ENCODE data around the gene IKBKE. TPM values are rescaled to one million over a fixed set of nuclear protein-coding genes. Genes with fewer than 3 reads are reported as not detected.
"Not testable (repeated sequence)": the region's sequence is repeated elsewhere in the genome, so short reads cannot be mapped to it uniquely, and the experiment has no call there.

The IKBKE gene
- polyA plus RNA-seq, 12 donors: 2.0 to 11.0 (median 3.2) TPM; not detected in 1

GRCh38 chr1:206472454-206472853 is 2.2 kb downstream of the IKBKE start:
- no peak for DNase-seq

- no peak for DNase-seq
Measured at GRCh38 chr1:206472886-206473285, 2.6 kb downstream of the IKBKE start.

DNA sequence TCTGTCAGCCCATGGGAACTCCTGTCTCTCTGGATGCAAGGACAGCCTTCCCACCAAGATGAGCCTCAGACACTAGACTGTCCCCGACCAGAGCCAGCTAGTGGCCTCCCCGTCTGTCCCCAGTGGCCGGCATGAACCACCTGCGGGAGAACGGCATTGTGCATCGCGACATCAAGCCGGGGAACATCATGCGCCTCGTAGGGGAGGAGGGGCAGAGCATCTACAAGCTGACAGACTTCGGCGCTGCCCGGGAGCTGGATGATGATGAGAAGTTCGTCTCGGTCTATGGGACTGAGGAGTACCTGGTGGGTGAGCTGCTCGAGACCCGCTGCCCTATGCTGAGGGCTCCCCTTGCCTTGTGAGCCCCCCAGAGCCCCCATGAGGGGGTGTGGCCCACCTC is 5.8 kb downstream of the IKBKE start:
- no peak for DNase-seq

GRCh38 chr1:206476591-206476990 is 6.3 kb downstream of the IKBKE start:
- DNase-seq: no peak

GRCh38 chr1:206477110-206477509 is 6.8 kb downstream of the IKBKE start:
- no peak for DNase-seq

- DNase-seq: no peak
Measured at GRCh38 chr1:206477581-206478380, 7.5 kb downstream of the IKBKE start.

DNA sequence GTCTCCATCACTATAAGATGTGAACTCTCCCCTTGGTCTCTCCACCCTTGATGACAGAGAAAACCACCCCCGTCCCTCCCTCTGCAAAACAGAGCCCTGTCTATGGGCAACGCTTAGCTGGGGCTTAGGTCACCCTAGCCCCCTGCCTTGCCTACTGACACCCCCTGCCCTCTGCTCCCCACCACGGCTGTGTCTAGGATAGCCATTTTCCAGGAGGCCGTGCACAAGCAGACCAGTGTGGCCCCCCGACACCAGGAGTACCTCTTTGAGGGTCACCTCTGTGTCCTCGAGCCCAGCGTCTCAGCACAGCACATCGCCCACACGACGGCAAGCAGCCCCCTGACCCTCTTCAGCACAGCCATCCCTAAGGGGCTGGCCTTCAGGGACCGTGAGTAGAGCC is 8.5 kb downstream of the IKBKE start:
- DNase-seq: no peak

- DNase-seq: peak; percentile 78
Measured at GRCh38 chr1:206479183-206480125, 9.2 kb downstream of the IKBKE start.

GRCh38 chr1:206480211-206480610 is 9.9 kb downstream of the IKBKE start:
- no peak for DNase-seq

DNA sequence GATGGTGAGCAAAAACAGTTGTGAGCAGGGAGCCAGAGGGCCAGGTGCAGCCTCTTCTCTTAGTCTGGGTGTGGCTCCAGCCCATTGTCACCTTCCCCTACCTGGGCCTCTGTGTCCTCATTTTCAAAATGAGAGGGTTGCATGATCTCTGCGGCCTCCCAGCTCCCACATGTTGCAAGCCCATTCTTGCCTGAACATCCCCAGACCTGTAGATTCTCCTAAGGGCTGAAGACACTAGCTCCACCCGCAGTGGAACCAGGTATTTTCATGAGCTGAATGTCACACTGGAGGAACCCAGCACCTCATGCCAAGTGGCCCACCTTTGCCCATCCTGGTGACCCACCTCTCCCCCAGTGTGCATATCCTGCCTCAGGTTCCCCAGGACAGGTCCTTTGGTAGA is 12.3 kb downstream of the IKBKE start:
- DNase-seq: no peak

DNA sequence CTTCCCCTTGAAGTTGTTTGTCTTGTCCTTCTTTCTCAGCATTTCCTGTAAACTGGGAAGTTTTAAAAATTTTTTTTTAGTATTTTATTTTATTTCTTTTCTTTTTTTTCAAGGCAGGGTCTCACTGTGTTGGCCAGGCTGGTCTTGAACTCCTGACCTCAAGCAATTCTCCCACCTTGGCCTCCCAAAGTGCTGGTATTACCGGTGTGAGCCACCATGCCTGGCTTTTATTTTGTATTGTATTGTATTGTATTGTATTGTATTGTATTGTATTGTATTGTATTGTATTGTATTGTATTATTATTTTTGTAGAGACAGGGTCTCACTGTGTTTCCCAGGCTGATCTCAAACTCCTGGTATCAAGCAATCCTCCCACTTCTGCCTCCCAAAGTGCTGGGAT is 13.6 kb downstream of the IKBKE start:
- DNase-seq: not testable (repeated sequence)

DNA sequence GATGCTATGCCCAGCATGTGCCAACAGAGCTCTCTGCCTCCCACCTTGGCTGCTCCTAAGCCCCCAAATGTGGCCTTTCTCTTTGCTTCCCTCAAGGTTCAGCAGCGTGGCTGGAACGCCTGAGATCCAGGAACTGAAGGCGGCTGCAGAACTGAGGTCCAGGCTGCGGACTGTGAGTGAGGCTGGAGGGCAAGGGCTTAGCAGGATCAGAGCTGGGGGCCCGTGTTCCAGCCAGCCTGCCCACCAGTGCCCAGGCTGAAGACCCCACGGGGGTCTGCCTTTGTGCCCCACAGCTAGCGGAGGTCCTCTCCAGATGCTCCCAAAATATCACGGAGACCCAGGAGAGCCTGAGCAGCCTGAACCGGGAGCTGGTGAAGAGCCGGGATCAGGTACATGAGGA is 14.6 kb downstream of the IKBKE start:
- DNase-seq: no peak

DNA sequence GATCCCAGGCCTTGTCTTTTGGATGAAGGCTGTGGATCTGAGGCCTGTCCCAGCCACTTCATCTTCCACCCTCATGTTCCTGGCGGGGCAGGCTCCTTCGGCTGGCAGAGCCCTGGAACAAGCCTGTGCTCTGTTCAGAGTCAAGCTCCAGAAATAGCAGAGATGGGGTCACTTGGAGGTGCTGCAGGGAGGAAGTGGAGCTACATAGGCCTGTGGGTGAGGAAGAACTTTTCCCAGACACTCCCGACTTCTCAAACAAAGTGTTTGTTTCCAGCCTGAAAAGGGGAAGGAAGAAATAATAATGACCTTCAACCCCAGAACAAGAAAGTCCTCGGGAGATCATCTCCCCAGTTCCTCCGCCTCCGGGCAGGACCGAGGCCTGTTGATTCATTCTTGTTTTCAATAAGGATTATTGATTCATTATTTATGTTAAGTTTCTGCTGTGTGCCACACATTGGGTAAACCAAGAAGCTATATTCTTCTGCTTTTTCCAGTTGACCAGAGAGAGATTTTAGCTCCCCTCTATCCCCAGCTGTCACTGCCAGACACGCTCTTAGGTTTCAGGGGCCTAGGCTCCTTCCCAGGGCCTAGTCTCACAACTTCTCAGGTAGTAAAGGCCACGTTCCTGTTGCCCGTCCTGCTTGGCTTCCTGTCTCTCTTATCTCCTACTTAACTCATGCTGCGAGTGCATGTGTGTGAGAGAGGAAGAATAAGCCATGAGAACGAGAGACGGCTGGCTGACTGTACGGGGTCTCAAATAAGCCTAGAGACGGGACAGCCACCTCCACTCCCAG is 16.9 kb downstream of the IKBKE start:
- no peak for DNase-seq

- no peak for DNase-seq
Measured at GRCh38 chr1:206487970-206488369, 17.7 kb downstream of the IKBKE start.

DNA sequence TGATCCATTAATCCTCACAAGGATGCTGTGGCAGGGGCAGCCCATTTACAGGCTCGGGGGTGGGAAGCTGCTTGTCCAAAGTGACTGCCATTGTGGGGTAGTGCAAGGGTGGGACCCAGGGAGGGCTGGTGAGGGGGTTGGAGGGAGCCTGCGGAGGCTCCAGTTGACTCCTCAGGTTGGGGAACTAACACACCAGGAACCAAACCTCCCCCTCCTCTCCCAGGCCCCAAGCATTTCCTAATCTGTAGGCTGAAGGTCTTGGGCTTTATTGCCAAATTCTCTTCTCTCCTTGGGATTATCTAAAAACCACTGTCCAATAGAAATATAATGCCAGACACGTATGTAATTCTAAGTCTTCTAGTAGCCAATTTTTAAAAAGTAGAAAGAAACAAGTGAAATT is 18.2 kb downstream of the IKBKE start:
- no peak for DNase-seq

- peak; percentile 72 for DNase-seq
Measured at GRCh38 chr1:206489980-206490770, 19.9 kb downstream of the IKBKE start.

- DNase-seq: no peak
Measured at GRCh38 chr1:206490771-206491405, 20.6 kb downstream of the IKBKE start.

DNA sequence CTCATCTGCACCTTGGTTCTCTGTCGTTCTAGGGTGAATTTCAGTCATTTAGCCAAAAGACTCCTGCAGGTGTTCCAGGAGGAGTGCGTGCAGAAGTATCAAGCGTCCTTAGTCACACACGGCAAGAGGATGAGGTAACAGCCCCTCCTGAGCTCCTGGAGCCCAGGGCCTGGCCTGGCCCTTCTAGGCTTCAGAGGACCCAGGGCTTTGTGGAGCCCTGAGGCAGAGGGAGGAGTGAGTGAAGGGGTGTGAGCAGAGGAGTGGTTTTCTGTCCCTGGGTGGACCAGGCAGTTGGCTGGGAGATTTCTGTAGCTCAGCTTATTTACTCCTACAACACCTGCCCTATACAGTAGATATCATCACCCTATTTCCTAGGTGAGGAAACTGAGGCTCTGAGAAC is 21.3 kb downstream of the IKBKE start:
- no peak for DNase-seq

GRCh38 chr1:206492589-206492988 is 22.3 kb downstream of the IKBKE start:
- no peak for DNase-seq

- DNase-seq: no peak
Measured at GRCh38 chr1:206493279-206493678, 23.0 kb downstream of the IKBKE start.

GRCh38 chr1:206495011-206495461 is 24.8 kb downstream of the IKBKE start:
- DNase-seq: no peak

All from muscle of arm (tissue), 12 donors.